HEK293 (cell line): ENCODE data around the gene SF3B2.

Experiments used
- CTCF ChIA-PET: fragments of 350-600 bp; formaldehyde crosslinking; extraction: SDS; loops from one replicate; lab custom pipeline; 2021; ENCODE audit warnings: antibody characterized with exemption; lab: Yijun Ruan, JAX
- POLR2A ChIA-PET: fragments of 300-600 bp; formaldehyde crosslinking; extraction: SDS; loops from one replicate; lab custom pipeline; 2020; ENCODE audit warnings: antibody characterized with exemption, inconsistent platforms; lab: Yijun Ruan, JAX
- H3K27ac ChIP-seq: fragments of 200-500 bp; sonication (Bioruptor generic); 2 replicates; pipeline ENCODE4 v1.5.1; 2014; ENCODE audit warnings: low read depth, low read length, control low read depth, inconsistent platforms; ENCODE audit errors: extremely low read depth
- H3K36me3 ChIP-seq, 2 experiments: fragments of 200-500 bp in 1 of 2; sonication (Bioruptor generic) in 1 of 2; 1 replicate in 1 of 2; 2 replicates in 1 of 2; pipeline ENCODE4 v1.5.1; 2014 to 2017; ENCODE audit warnings: inconsistent platforms in 2 of 2, low read length in 2 of 2; ENCODE audit not compliant: control insufficient read depth in 2 of 2, insufficient read depth in 1 of 2
- H3K4me1 ChIP-seq: fragments of 200-500 bp; sonication (Bioruptor generic); 2 replicates; pipeline ENCODE4 v1.5.1; 2014; ENCODE audit warnings: mild to moderate bottlenecking, low read length, inconsistent platforms; ENCODE audit not compliant: control insufficient read depth, insufficient read depth
- H3K4me3 ChIP-seq: 2 replicates; pipeline ENCODE4 v1.5.1; 2011; ENCODE audit warnings: low read depth, mild to moderate bottlenecking, control low read depth, low read length, moderate library complexity
- H3K9me3 ChIP-seq: fragments of 200-500 bp; sonication (Bioruptor generic); 2 replicates; pipeline ENCODE4 v1.5.1; 2014; ENCODE audit warnings: low read depth, low read length, inconsistent platforms; ENCODE audit not compliant: control insufficient read depth, insufficient read depth
- BCL11B ChIP-seq: fragments of 450-650 bp; formaldehyde crosslinking; IDR thresholded peaks from 2 replicates; pipeline ENCODE4 v1.5.1; 2016; ENCODE audit warnings: low read depth, missing biosample characterization, missing genetic modification characterization
- FEZF1 ChIP-seq: fragments of 450-650 bp; formaldehyde crosslinking; IDR thresholded peaks from 2 replicates; pipeline ENCODE4 v1.5.1; 2016; ENCODE audit warnings: missing biosample characterization, missing genetic modification characterization
- MEIS1 ChIP-seq: sonication (generic); formaldehyde crosslinking; IDR thresholded peaks from 2 replicates; pipeline ENCODE4 v1.8.1; 2022; ENCODE audit warnings: missing genetic modification reagents, mild to moderate bottlenecking, borderline replicate concordance
- PBX3 ChIP-seq: sonication (generic); formaldehyde crosslinking; IDR thresholded peaks from 2 replicates; pipeline ENCODE4 v1.8.1; 2022; ENCODE audit warnings: mild to moderate bottlenecking, moderate library complexity, missing genetic modification reagents
- PRDM10 ChIP-seq: fragments of 450-650 bp; formaldehyde crosslinking; IDR thresholded peaks from 2 replicates; pipeline ENCODE4 v1.5.1; 2016; ENCODE audit warnings: missing biosample characterization, missing genetic modification characterization
- REPIN1 ChIP-seq: fragments of 450-650 bp; formaldehyde crosslinking; IDR thresholded peaks from 2 replicates; pipeline ENCODE4 v1.5.1; 2017; ENCODE audit warnings: missing biosample characterization, missing genetic modification characterization, low read depth
- WT1 ChIP-seq: fragments of 450-650 bp; formaldehyde crosslinking; IDR thresholded peaks from 2 replicates; pipeline ENCODE4 v1.5.1; 2016; ENCODE audit warnings: missing biosample characterization, missing genetic modification characterization
- ZNF112 ChIP-seq: fragments of 450-650 bp; formaldehyde crosslinking; IDR thresholded peaks from 2 replicates; pipeline ENCODE4 v1.5.0; 2017; ENCODE audit warnings: missing biosample characterization, missing genetic modification characterization
- ZNF138 ChIP-seq: fragments of 450-650 bp; formaldehyde crosslinking; IDR thresholded peaks from 2 replicates; pipeline ENCODE4 v1.5.1; 2016; ENCODE audit warnings: missing biosample characterization, missing genetic modification characterization, borderline replicate concordance
- ZNF2 ChIP-seq: fragments of 450-650 bp; formaldehyde crosslinking; IDR thresholded peaks from 2 replicates; pipeline ENCODE4 v1.5.1; 2016; ENCODE audit warnings: missing biosample characterization, missing genetic modification characterization
- ZNF26 ChIP-seq: fragments of 450-650 bp; formaldehyde crosslinking; IDR thresholded peaks from 2 replicates; pipeline ENCODE4 v1.5.1; 2016; ENCODE audit warnings: missing biosample characterization, missing genetic modification characterization
- ZNF341 ChIP-seq: fragments of 450-650 bp; formaldehyde crosslinking; IDR thresholded peaks from 2 replicates; pipeline ENCODE4; 2016; ENCODE audit warnings: low read depth, missing biosample characterization, missing genetic modification characterization
- ZNF37A ChIP-seq: fragments of 450-650 bp; IDR thresholded peaks from 2 replicates; pipeline ENCODE4 v1.5.1; 2018; ENCODE audit warnings: missing biosample characterization, missing genetic modification characterization
- ZNF433 ChIP-seq: fragments of 450-650 bp; formaldehyde crosslinking; IDR thresholded peaks from 2 replicates; pipeline ENCODE4 v1.5.1; 2016; ENCODE audit warnings: missing biosample characterization, missing genetic modification characterization, low read depth
- ZNF488 ChIP-seq: fragments of 450-650 bp; formaldehyde crosslinking; IDR thresholded peaks from 2 replicates; pipeline ENCODE4 v1.5.1; 2016; ENCODE audit warnings: missing biosample characterization, missing genetic modification characterization
- ZNF555 ChIP-seq: fragments of 450-650 bp; formaldehyde crosslinking; conservative IDR thresholded peaks from 2 replicates; pipeline ENCODE4 v1.5.1; 2017; ENCODE audit warnings: missing biosample characterization, mild to moderate bottlenecking, missing genetic modification characterization, inconsistent platforms
- ZNF645 ChIP-seq: fragments of 450-650 bp; formaldehyde crosslinking; IDR thresholded peaks from 2 replicates; pipeline ENCODE4; 2016; ENCODE audit warnings: missing biosample characterization, missing genetic modification characterization
- ZNF692 ChIP-seq: fragments of 450-650 bp; formaldehyde crosslinking; IDR thresholded peaks from 2 replicates; pipeline ENCODE4 v1.5.1; 2016; ENCODE audit warnings: missing biosample characterization, missing genetic modification characterization
- ZNF747 ChIP-seq: fragments of 450-650 bp; formaldehyde crosslinking; IDR thresholded peaks from 2 replicates; pipeline ENCODE4 v1.5.1; 2016; ENCODE audit warnings: missing biosample characterization, missing genetic modification characterization
- ZNF830 ChIP-seq: fragments of 450-650 bp; IDR thresholded peaks from 2 replicates; pipeline ENCODE4 v1.5.0; 2018; ENCODE audit warnings: missing biosample characterization, missing genetic modification characterization, low read depth, mild to moderate bottlenecking, moderate library complexity

The SF3B2 gene

GRCh38 chr11:66042227-66042995 lies 9.8 kb upstream of the SF3B2 start:
- Histone ChIP-seq H3K36me3 (no peaks in the 10 kb centered on the region), H3K4me3 (no peak overlapping the region), H3K9me3 (no peaks in the 10 kb centered on the region), H3K27ac (no peak overlapping the region), H3K4me1 (no peaks in the 10 kb centered on the region)
- TF ChIP-seq BCL11B (tag by site-specific recombination) = no peak
- TF ChIP-seq ZNF488 (tag by site-specific recombination) = no peak
- TF ChIP-seq ZNF645 = no peak
- TF ChIP-seq FEZF1 (tag by site-specific recombination) = no peak
- no peak for TF ChIP-seq ZNF37A (tag by site-specific recombination)
- TF ChIP-seq ZNF112 = no peak
- no peak for TF ChIP-seq ZNF747 (tag by site-specific recombination)
- no peak for TF ChIP-seq PRDM10 (tag by site-specific recombination)
- TF ChIP-seq ZNF555 = no peak
- TF ChIP-seq ZNF433 = no peak
- TF ChIP-seq ZNF138 = no peak
- TF ChIP-seq ZNF830 (tag by site-specific recombination) = no peak
- TF ChIP-seq ZNF341 = no peak
- no peak for TF ChIP-seq ZNF26 (tag by site-specific recombination)
- TF ChIP-seq ZNF2 (tag by site-specific recombination) = no peak
- CTCF ChIA-PET = interaction anchor here (0.6 to 1.0 kb wide), 4 partner anchors 13 to 245 kb away, joined by 3 to 4 read pairs (median 3); no protein-coding TSS in a partner anchor
- POLR2A ChIA-PET = no interaction called here

GRCh38 chr11:66042996-66043906 lies 8.9 kb upstream of the SF3B2 start:
- H3K9me3 ChIP-seq = no peaks in the 10 kb centered on the region
- no peak overlapping the region for H3K27ac ChIP-seq
- H3K4me3 ChIP-seq = no peak overlapping the region
- no peaks in the 10 kb centered on the region for H3K4me1 ChIP-seq
- POLR2A ChIA-PET = no interaction called here
- H3K36me3 ChIP-seq = no peaks in the 10 kb centered on the region
- CTCF ChIA-PET = interaction anchor here (0.5 to 5.3 kb wide), 10 partner anchors 12 to 246 kb away, joined by 3 to 49 read pairs (median 4); no protein-coding TSS in a partner anchor
- TF ChIP-seq ZNF692 (tag by site-specific recombination) = no peak
- TF ChIP-seq MEIS1 (CRISPR knock-in tag) = no peak
- no peak for TF ChIP-seq REPIN1 (tag by site-specific recombination)
- TF ChIP-seq WT1 (tag by site-specific recombination) = no peak
- no peak for TF ChIP-seq PBX3
